Renal cortex interstitium (tissue), 11 donors: ENCODE data around the gene FBXO11. TPM values are rescaled to one million over a fixed set of nuclear protein-coding genes. Genes with fewer than 3 reads are reported as not detected.
"Not testable (repeated sequence)": the region's sequence is repeated elsewhere in the genome, so short reads cannot be mapped to it uniquely, and the experiment has no call there.

Experiments
- DNase-seq, 11 donors: peaks; one replicate each; pipeline ENCODE4 v3.0.0-alpha.2; 2013; ENCODE audit warnings: low read depth in 9 of 11, low spot score in 4 of 11; ENCODE audit errors: extremely low read depth in 1 of 11
- polyA plus RNA-seq, 3 donors: library from polyadenylated mRNA; unstranded; fragments of 120-200 nt; gene quantifications; one replicate each; pipeline ENCODE4 v1.2.1, GENCODE V29; 2013; ENCODE audit not compliant: insufficient read length in 3 of 3

The FBXO11 gene
- polyA plus RNA-seq, 3 donors: 77.9 to 96.5 (median 81.6) TPM

- no peak for DNase-seq
These were observed 35.4 kb downstream of the FBXO11 start for GRCh38 chr2:47870641-47871540.

DNA sequence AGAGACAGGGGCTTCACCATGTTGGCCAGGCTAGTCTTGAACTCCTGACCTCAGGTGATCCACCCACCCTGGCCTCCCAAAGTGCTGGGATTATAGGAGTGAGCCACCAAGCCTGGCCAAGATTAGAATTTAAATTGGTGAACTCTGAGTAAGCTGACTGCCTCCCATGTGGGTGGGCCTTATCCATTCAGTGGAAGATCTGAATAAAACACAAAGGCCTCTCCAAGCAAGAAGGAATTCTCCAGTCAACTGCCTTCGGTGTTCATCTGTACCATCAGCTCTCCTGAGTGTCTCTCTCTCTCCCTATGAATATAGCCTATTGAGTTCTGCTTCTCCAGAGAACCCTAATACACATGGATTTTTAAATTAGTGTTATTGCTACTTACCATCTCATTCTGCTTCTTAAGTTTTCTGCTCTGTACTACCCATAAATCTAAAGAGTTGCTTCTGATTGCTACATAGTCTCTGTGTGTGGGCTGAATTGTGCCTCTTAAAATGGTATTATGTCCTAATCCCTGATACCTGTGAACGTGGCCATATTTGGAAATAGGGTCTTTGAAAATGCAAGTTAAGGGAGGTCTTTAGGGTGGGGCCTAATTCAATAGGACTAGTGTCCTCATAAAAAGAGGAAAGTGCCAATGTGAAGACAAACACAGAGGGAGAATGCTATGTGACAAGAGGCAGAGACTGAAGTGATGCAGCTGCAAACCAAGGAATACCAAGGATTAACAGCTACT lies 36.3 kb downstream of the FBXO11 start:
- no peak for DNase-seq

- DNase-seq: no peak
These were observed 37.5 kb downstream of the FBXO11 start for GRCh38 chr2:47868611-47869352.

- peak in 7 of 11 donors; percentile 6 to 36 (median 21) for DNase-seq
These were observed 39.1 kb downstream of the FBXO11 start for GRCh38 chr2:47867205-47867604.

DNA sequence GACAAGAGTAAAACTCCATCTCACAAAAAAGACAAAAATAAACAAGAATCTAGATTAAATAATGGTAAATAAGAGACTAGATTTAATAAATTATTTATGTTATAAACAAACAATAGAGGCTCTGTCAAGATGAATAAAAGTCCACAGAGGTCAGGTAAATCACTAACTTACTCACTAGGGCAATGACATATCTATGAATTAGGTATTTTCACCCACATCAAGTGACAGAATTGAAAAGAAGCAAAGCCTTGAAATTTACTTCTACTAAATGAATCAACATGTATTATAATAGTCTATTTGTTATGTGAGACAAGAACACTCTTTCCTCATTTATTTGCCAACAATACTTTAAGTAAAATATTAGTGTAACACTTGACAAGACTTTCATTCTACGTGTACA lies 41.7 kb downstream of the FBXO11 start:
- no peak for DNase-seq

DNA sequence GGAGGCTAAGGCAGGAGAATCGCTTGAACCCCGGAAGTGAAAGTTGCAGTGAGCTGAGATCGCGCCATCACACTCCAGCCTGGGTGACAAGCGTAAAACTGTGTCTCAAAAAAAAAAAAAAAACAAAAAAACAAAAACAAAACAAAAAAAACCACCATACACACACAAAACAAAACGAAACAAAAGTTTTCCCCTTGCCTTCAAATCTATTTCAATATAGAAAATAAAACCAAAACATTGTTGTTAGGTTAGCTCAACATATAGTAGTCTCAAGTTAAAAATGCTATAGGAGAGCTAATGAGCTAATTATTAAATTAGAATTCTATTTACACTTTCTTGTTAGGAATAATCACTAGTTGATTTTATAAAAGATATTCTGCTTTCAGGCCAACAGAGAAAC lies 43.3 kb downstream of the FBXO11 start:
- DNase-seq: no peak

DNA sequence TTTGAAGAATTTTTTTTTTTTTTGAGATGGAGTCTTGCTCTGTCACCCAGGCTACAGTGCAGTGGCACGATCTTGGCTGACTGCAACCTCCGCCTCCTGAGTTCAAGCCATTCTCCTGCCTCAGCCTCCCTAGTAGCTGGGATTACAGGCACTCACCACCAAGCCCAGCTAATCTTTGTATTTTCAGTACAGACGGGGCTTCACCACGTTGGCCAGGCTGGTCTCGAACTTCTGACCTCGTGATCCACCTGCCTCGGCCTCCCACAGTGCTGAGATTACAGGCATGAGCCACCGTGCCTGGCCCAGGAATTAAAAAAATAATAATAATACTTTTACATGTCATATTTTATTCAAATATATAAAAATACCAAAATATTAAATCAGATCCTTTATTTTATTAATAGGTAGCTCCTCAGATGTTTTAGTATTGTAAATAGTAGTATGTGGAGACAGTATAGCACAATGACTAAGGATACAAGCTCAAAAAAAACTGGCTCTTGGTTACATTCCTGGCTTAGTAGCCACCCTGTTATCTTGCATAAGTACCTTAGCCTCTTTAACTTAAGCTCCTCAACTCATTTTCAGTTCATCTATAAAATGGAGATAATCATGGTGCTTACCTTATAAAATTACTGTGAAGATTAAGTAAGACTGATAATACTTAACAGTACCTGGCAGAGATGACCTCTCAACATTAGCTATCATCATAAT lies 53.1 kb downstream of the FBXO11 start:
- not testable (repeated sequence) for DNase-seq

DNA sequence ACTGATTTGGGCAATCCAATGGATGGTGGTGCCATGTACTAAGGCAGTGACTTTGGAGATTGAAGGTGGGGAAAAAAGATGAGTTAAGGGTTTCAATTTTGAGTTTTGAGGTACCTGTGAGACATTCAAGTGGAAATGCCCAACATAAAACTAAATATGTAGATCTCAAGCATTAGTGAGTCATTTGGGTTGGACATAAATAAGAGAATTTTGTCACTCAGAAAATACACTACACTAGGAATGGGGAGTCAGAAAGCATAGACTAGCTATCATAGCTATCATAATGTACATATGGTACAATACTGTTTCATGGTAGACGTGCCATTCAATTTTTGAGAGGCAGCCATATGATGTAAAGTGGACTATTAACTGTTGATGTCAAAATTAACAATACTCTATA lies 56.1 kb downstream of the FBXO11 start:
- DNase-seq: no peak

DNA sequence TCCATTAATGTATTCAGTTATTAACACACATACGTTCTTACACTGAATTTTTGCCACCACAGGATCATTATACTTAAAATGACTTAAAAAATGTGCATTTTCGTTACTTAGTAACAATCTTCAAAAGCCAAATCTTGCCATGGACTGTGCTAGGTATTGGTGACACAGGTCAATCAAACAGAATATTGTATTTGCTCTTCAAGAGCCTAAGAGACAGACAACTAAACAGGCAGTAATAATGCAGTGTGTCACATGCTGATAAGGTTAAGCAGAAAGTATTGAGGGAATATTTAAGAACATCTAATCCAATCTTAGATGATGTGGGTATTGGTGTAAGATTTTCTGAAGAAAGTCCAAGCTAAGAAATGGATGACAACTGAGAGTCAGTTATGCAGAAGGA lies 56.9 kb downstream of the FBXO11 start:
- DNase-seq: no peak

DNA sequence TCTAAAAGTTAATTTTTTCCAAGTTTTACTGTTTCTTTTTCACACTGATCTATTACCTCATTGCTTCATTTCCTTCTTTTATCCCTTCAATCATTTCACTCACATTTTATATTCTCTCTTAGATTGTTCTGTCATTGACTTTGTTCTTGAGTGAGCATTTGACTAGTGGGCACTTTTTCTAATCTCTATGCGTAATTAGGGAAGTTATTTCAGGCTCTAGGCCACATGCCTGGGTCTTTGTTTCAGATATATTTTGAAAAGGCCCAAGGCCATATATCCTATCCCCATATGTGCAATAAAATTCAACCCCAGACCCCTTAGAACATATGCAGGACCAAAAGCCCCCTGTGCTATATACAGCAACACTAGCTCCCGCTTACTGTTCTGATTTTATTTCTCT lies 62.1 kb downstream of the FBXO11 start:
- no peak for DNase-seq

- DNase-seq: no peak
These were observed 62.9 kb downstream of the FBXO11 start for GRCh38 chr2:47843407-47843806.

DNA sequence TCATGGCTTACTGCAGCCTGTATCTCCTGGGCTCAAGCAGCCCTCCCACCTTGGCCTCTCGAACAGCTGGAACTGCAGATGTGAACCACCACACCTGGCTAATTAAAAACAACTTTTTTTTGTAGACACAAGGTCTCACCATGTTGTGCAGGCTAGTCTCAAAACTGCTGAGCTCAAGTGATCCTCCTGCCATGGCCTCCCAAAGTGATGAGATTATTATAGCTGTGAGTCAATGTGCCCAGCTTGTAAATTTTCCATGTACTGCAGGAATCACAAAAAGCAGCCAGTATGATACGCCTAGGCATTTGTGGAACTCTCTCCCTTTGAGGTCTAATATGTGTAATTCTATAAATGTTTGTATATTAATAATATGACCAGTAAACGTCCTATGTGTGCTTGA lies 63.5 kb downstream of the FBXO11 start:
- no peak for DNase-seq

GRCh38 chr2:47838686-47839085 lies 67.6 kb downstream of the FBXO11 start:
- peak in 1 of 11 donors; percentile 4 for DNase-seq

- no peak for DNase-seq
These were observed 68.0 kb downstream of the FBXO11 start for GRCh38 chr2:47838249-47838648.

DNA sequence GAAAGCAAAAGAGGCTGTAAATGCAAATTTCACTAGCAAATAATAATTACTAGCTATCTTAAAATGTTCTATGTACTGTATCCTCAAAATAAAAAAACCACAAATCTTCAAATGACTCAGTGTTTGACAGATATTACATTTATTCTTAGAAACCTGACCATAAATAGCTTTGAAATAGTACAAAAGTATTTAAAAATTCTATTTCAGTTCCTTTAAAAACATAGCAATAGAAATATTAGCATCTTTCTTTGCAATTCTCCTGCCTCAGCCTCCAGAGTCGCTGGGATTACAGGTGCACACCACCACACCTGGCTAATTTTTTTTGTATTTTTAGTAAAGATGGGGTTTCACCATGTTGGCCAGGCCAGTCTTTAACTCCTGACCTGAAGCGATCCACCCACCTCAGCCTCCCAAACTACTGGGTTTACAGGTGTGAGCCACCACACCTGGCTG lies 72.8 kb downstream of the FBXO11 start:
- DNase-seq: no peak

GRCh38 chr2:47822518-47822917 lies 83.8 kb downstream of the FBXO11 start:
- no peak for DNase-seq

DNA sequence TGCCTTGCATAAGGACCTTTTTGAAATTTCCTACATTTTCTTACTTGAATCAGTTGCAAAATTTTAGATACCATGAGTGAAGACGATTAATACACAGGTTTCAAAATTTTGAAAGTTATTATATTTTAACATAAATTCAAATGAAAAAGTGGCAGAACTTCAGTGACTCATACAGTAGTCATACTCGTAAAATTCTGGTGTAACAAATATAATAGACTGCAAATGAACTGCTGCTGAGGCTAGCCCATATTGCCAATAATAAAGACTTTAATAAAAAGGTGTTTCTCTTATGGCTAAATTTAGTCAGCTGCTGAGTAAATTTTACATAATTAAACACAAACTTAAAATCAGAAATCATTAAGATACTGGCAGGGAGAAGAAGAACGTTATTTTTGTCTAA lies 86.5 kb downstream of the FBXO11 start:
- no peak for DNase-seq

DNA sequence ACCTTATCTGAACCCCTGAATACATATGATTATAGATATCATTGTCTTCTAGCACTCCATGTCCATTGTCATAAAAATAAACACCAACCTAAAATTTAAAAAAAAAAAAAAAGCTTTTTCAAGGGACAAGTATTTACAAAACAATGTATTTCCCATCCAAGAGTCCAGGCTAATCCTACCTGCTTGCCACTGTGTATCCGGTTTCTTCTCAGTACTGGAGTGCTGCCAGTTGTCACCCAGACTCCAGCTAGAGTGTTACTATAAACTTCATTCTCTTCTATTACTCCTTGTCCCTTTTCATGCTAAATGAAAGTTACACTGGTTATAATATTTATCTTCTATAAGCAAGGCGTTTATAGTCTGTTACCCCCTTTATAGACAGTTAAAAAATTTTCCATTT lies 87.5 kb downstream of the FBXO11 start:
- no peak for DNase-seq

DNA sequence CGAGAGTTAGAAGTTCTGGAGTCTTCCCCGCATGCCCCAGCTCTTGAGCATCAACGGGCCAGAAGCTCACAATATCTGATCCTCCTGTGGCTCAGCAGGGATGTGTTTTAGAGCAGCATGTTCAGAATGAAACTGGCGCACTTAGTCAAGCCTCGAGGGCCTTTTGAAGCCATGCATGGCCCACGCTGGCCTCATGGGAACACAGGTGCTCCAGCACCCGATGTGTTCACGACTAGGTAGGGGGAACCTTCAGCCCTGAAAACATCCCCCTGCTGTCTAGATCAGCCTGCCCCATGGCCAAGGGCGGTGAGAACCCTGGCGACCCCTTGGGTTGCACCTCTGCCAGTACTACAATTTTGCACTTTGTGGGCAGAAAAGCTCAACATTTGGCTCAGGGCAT lies 90.5 kb downstream of the FBXO11 start:
- DNase-seq: no peak
